ENCODE data around the gene MPP2.
A peak's percentile ranks its signal among the peaks of the same experiment; 100 is the strongest.

DNA sequence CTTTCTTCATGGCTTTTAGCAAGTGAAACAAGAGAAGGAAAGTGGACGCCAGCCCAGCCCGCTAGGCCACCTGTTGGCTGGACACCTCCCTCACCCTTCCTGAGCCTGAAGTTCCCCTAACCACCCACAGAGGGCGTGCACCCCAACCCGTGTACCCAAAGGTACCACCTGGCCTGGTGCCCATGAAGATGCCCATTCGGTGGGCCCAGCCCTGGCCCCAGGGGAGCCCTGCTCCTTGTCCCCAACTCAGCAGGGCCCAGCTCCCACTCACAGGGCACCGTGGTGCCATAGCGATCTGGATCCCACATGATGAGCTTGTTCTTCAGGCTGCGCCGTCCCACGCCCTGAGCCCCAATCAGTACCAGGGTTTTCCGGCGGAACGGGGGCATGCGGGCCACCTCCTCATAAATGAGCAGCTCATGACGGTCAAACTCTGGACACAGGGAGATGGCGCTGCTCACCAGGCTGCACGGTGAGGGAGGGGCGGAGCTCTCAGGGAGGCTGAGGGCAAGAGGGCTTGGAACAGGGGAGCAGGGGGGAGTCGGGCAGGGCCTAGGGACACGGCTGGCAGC, 26.8 kb downstream of the MPP2 start:
- TF ChIP-seq, protein P1, sequence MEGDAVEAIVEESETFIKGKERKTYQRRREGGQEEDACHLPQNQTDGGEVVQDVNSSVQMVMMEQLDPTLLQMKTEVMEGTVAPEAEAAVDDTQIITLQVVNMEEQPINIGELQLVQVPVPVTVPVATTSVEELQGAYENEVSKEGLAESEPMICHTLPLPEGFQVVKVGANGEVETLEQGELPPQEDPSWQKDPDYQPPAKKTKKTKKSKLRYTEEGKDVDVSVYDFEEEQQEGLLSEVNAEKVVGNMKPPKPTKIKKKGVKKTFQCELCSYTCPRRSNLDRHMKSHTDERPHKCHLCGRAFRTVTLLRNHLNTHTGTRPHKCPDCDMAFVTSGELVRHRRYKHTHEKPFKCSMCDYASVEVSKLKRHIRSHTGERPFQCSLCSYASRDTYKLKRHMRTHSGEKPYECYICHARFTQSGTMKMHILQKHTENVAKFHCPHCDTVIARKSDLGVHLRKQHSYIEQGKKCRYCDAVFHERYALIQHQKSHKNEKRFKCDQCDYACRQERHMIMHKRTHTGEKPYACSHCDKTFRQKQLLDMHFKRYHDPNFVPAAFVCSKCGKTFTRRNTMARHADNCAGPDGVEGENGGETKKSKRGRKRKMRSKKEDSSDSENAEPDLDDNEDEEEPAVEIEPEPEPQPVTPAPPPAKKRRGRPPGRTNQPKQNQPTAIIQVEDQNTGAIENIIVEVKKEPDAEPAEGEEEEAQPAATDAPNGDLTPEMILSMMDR (IDR thresholded peaks at IDR 0.05) = peak in 3 of 4 experiments; percentile 51 to 59 (median 54)
- no peak for TF ChIP-seq EP300 (IDR thresholded peaks at IDR 0.05)
- no peak for TF ChIP-seq POLR2AphosphoS5 (IDR thresholded peaks at IDR 0.05)
- no peak for TF ChIP-seq POLR2A (IDR thresholded peaks at IDR 0.05)

Data from sigmoid colon (tissue), 4 donors.